Mesendoderm (in vitro differentiated cells): ENCODE results near the gene PUSL1.

ENCODE experiments used
- DNase-seq: peaks from one replicate; pipeline ENCODE4 v3.0.0; 2013
- H2AK5ac ChIP-seq: 2 replicates; pipeline ENCODE4 v1.6.1; 2013; ENCODE audit warnings: low read length, inconsistent platforms
- H2BK120ac ChIP-seq: 2 replicates; pipeline ENCODE4 v1.6.1; 2013; ENCODE audit warnings: low read depth, mild to moderate bottlenecking, low read length, moderate library complexity, mixed read lengths
- H2BK15ac ChIP-seq: replicated peaks from 2 replicates; pipeline ENCODE4 v1.6.1; 2013; ENCODE audit warnings: low read depth, mild to moderate bottlenecking, moderate library complexity
- H2BK5ac ChIP-seq: 2 replicates; pipeline ENCODE4 v1.6.1; 2013; ENCODE audit warnings: low read length, inconsistent platforms
- H3K18ac ChIP-seq: 2 replicates; pipeline ENCODE4 v1.6.1; 2013; ENCODE audit warnings: mild to moderate bottlenecking, low read length, mixed read lengths
- H3K23ac ChIP-seq: one replicate; pipeline ENCODE4 v1.6.1; 2013; ENCODE audit warnings: low read length
- H3K27ac ChIP-seq: 2 replicates; pipeline ENCODE4 v1.5.1; 2013; ENCODE audit warnings: low read depth, mild to moderate bottlenecking, inconsistent platforms, low read length, moderate library complexity
- H3K27me3 ChIP-seq: 2 replicates; pipeline ENCODE4 v1.6.1; 2013; ENCODE audit warnings: low read length, control low read depth, mild to moderate bottlenecking, inconsistent platforms; ENCODE audit not compliant: insufficient read depth, poor library complexity
- H3K36me3 ChIP-seq: 2 replicates; pipeline ENCODE4 v1.6.1; 2013; ENCODE audit warnings: low read length, inconsistent platforms; ENCODE audit not compliant: control insufficient read depth, insufficient read depth
- H3K4ac ChIP-seq: one replicate; pipeline ENCODE4 v1.6.1; 2013; ENCODE audit warnings: low read depth, mild to moderate bottlenecking, low read length, moderate library complexity
- H3K4me1 ChIP-seq: 2 replicates; pipeline ENCODE4 v1.6.1; 2013; ENCODE audit warnings: low read depth, low read length, inconsistent platforms; ENCODE audit not compliant: control insufficient read depth
- H3K4me2 ChIP-seq: 2 replicates; pipeline ENCODE4 v1.6.1; 2013; ENCODE audit warnings: low read length
- H3K4me3 ChIP-seq: 2 replicates; pipeline ENCODE4 v1.5.1; 2013; ENCODE audit warnings: mild to moderate bottlenecking, low read length
- H3K56ac ChIP-seq: one replicate; pipeline ENCODE4 v1.6.1; 2013; ENCODE audit warnings: low read length
- H3K79me1 ChIP-seq: 2 replicates; pipeline ENCODE4 v1.6.1; 2013; ENCODE audit warnings: low read length, inconsistent platforms
- H3K79me2 ChIP-seq: 2 replicates; pipeline ENCODE4 v1.6.1; 2013; ENCODE audit warnings: mild to moderate bottlenecking, low read length; ENCODE audit not compliant: control insufficient read depth, insufficient read depth
- H3K9ac ChIP-seq: 2 replicates; pipeline ENCODE4 v1.6.1; 2013; ENCODE audit warnings: low read length, inconsistent platforms
- H4K5ac ChIP-seq: one replicate; pipeline ENCODE4 v1.6.1; 2013; ENCODE audit warnings: low read length
- H4K8ac ChIP-seq: one replicate; pipeline ENCODE4 v1.6.1; 2013; ENCODE audit warnings: low read depth, mild to moderate bottlenecking, control low read depth, low read length, moderate library complexity
- WGBS: extraction: QIAGEN DNeasy Blood & Tissue Kit; methylation state at CpG from one replicate; pipeline ENCODE4 v1.1.7; 2013; ENCODE audit warnings: low lambda C conversion rate, missing lambda C conversion rate; ENCODE audit not compliant: insufficient coverage; ENCODE audit errors: extremely low coverage; 5-methylcytosine and 5-hydroxymethylcytosine counted together

Gene PUSL1

DNA sequence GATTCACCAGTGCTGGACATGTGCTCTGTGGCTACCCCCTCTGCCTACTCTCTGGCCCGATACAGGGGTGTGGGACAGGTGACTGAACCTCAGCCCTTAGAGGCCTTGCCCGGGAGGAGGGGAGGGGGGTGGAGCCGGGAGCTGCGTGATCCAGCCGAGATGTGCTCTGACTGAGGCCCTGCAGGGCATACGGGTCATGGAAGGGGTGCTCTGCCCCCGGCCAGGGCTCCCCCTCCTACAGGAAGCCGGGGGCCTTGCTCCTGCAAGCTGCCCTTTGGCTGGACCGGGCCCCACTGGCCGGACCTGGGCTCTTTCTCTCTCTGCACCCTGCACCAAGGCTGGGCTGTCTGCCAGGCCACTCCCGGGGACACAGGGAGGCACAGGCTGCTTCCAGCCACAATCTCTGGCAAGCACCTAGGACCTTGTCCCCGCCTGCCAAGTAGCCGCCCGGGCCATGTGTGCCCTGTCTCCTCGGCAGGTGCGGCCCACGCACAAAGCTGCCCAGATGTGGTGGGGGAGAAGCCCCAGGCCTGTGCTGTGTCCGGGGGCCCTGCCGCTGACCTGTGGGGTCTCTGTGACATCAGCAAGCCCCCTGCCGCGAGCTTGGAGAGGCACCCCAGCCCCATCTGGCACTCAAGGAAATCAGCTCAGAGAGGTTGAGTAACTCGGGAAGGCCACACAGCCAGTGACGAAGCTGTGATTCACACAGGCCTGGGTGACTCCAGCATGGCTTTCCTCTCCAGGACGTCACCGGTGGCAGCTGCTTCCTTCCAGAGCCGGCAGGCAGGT is 26.7 kb upstream of the PUSL1 start:
- no CpG with 5 or more reads among the region's 26 CpGs for WGBS
- Histone ChIP-seq H4K8ac (no peak overlapping the region), H2AK5ac (no peak overlapping the region), H3K56ac (no peak overlapping the region), H3K23ac (no peak overlapping the region), H3K4me3 (no peak overlapping the region), H2BK15ac (no peak overlapping the region), H2BK5ac (no peak overlapping the region), H3K9ac (no peak overlapping the region), H3K79me1 (no peaks in the 10 kb centered on the region), H3K27me3 (no peaks in the 10 kb centered on the region), H3K27ac (no peak overlapping the region), H4K5ac (no peak overlapping the region), H3K4me2 (no peak overlapping the region), H3K79me2 (no peaks in the 10 kb centered on the region), H2BK120ac (no peak overlapping the region), H3K18ac (no peak overlapping the region), H3K36me3 (no peaks in the 10 kb centered on the region), H3K4me1 (no peaks in the 10 kb centered on the region), H3K4ac (no peak overlapping the region)
- DNase-seq, result no peak

DNA sequence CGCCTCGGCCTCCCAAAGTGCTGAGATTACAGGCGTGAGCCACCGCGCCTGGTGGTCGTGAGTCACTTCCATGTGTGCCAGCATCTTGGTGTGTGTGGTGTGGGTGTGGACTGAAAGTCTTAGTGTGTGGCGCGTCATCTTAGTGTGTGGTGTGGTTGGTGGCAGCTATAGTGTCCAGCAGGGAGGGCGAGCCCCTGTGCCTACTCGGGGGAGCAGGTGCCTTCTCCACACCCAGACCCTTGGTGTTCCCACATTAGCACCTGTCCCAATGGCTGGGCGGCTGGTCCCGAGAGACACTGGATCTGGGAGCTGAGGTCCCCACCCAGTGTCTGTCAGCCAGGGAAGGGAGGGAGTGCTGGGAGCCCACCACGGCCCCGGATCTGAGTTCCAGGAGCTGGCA is 25.4 kb upstream of the PUSL1 start:
- Histone ChIP-seq H3K79me2 (no peaks in the 10 kb centered on the region), H3K18ac (no peak overlapping the region), H2BK5ac (no peak overlapping the region), H2BK15ac (no peak overlapping the region), H2AK5ac (no peak overlapping the region), H2BK120ac (no peak overlapping the region), H3K27me3 (no peaks in the 10 kb centered on the region), H4K5ac (no peak overlapping the region), H3K27ac (no peak overlapping the region), H3K23ac (no peak overlapping the region), H3K56ac (no peak overlapping the region), H3K9ac (no peak overlapping the region), H4K8ac (no peak overlapping the region), H3K4me2 (no peak overlapping the region), H3K4me3 (no peak overlapping the region), H3K79me1 (no peaks in the 10 kb centered on the region), H3K4me1 (no peaks in the 10 kb centered on the region), H3K36me3 (no peaks in the 10 kb centered on the region), H3K4ac (no peak overlapping the region)
- no CpG with 5 or more reads among the region's 14 CpGs for WGBS
- no peak for DNase-seq

DNA sequence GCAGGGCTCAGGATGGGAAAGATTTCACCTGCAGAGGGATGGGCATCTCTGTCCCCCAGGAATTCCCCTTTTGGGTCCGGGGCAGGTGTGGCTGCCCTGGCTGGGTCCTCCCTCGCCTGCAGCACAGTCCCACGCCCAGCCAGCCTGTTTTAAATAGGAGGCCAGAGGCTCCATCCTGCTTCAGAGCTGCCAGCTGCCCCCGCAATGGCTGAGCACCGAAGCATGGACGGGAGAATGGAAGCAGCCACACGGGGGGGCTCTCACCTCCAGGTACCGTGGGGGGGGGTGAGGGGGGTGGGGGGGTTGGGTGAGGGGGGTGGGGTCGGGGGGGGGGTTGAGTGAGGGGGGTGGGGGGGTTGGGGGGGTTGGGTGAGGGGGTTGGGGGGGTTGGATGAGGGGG is 24.6 kb upstream of the PUSL1 start:
- Histone ChIP-seq H3K36me3 (no peaks in the 10 kb centered on the region), H3K4me1 (no peaks in the 10 kb centered on the region), H3K23ac (no peak overlapping the region), H2BK5ac (no peak overlapping the region), H4K8ac (no peak overlapping the region), H3K4me2 (no peak overlapping the region), H3K4me3 (no peak overlapping the region), H2BK15ac (no peak overlapping the region), H3K4ac (no peak overlapping the region), H2BK120ac (no peak overlapping the region), H3K9ac (no peak overlapping the region), H3K79me1 (no peaks in the 10 kb centered on the region), H3K56ac (no peak overlapping the region), H3K27me3 (no peaks in the 10 kb centered on the region), H3K18ac (no peak overlapping the region), H2AK5ac (no peak overlapping the region), H3K79me2 (no peaks in the 10 kb centered on the region), H3K27ac (no peak overlapping the region), H4K5ac (no peak overlapping the region)
- peak; percentile 54 for DNase-seq
- WGBS, result no CpG with 5 or more reads among the region's 9 CpGs

DNA sequence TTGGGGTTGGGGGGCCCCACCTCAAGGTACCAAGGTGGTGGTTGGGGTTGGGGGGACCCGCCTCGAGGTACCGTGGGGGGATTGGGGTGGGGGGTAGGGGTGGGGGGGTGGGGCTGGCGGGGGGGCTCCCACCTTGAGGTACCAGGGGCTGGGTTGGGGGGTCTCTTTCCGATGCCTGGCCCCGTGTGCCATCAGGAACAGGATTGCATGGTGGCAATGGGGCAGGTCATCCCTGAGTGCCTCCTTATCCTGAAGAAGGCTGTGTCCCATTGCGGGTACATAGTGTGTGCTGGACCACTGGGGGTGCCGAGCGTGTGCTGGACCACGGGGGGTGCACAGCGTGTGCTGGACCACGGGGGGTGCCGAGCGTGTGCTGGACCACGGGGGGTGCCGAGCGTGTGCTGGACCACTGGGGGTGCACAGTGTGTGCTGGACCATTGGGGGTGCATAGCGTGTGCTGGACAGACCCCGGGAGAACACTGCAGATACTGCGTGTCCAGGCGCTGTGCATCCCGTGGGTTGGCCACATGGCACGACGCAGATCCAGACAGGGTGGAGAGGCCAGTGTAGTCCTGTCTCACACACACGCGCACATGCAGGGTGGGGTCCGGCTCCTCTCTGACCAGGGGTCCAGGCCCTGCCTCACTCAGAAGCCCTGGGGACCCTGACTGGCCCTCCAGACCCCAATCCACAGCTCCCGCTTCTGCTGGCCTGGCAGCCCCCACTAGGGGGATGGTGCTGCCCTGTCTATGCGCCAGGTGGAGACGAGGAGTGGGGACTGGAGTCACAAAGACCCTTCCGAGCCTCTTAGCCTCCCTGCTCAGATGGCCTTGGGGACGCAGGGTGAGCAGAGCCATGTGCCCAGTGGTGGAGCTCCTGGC is 23.9 kb upstream of the PUSL1 start:
- no peak overlapping the region for H3K56ac ChIP-seq
- no peak overlapping the region for H3K9ac ChIP-seq
- no peak overlapping the region for H3K18ac ChIP-seq
- H3K79me2 ChIP-seq, result no peaks in the 10 kb centered on the region
- no peak overlapping the region for H4K8ac ChIP-seq
- DNase-seq, result no peak
- no peaks in the 10 kb centered on the region for H3K27me3 ChIP-seq
- no peak overlapping the region for H3K27ac ChIP-seq
- no peak overlapping the region for H3K4ac ChIP-seq
- no peak overlapping the region for H2BK15ac ChIP-seq
- no peak overlapping the region for H3K4me3 ChIP-seq
- H2BK5ac ChIP-seq, result no peak overlapping the region
- H3K23ac ChIP-seq, result no peak overlapping the region
- H2AK5ac ChIP-seq, result no peak overlapping the region
- no peaks in the 10 kb centered on the region for H3K4me1 ChIP-seq
- H4K5ac ChIP-seq, result no peak overlapping the region
- no peak overlapping the region for H2BK120ac ChIP-seq
- no peak overlapping the region for H3K4me2 ChIP-seq
- no CpG with 5 or more reads among the region's 32 CpGs for WGBS
- H3K79me1 ChIP-seq, result no peaks in the 10 kb centered on the region
- H3K36me3 ChIP-seq, result no peaks in the 10 kb centered on the region

DNA sequence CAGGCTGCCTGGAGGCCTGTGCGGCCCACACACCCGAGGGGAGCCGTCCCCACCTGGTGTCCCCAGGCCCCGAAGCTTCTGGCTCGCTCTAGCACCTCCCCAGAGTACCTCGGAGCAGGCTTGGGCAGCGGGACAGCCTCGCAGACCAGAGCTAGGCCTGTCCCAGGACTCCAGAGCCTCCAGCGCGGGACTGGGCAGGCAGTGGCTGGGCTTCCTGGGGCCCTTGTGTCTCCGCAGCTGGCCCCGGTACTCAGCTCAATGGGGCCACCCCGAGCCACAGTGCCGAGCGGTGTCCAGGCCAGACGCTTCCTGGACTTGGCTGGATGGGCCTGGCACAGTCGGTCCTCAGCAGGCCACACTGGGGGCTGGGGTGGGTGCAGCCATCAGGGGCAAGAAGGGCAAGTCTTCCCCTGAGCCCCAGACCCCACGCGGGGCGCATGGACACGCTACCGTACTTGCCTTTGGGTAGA is 23.3 kb upstream of the PUSL1 start:
- Histone ChIP-seq H3K4me3 (no peak overlapping the region), H3K9ac (no peak overlapping the region), H2BK120ac (no peak overlapping the region), H3K18ac (no peak overlapping the region), H3K4me1 (no peaks in the 10 kb centered on the region), H3K79me2 (no peaks in the 10 kb centered on the region), H4K8ac (no peak overlapping the region), H3K4ac (no peak overlapping the region), H2BK5ac (no peak overlapping the region), H3K79me1 (no peaks in the 10 kb centered on the region), H3K27me3 (no peaks in the 10 kb centered on the region), H2AK5ac (no peak overlapping the region), H3K56ac (no peak overlapping the region), H4K5ac (no peak overlapping the region), H3K27ac (no peak overlapping the region), H3K36me3 (no peaks in the 10 kb centered on the region), H3K4me2 (no peak overlapping the region), H2BK15ac (no peak overlapping the region), H3K23ac (no peak overlapping the region)
- WGBS, result no CpG with 5 or more reads among the region's 22 CpGs
- no peak for DNase-seq
